ENCODE data around the gene AARS2. TPM values are rescaled to one million over a fixed set of nuclear protein-coding genes. Genes with fewer than 3 reads are reported as not detected.

AARS2 gene
- total RNA-seq, 1 donor from 2014 or later = 34.3 TPM

DNA sequence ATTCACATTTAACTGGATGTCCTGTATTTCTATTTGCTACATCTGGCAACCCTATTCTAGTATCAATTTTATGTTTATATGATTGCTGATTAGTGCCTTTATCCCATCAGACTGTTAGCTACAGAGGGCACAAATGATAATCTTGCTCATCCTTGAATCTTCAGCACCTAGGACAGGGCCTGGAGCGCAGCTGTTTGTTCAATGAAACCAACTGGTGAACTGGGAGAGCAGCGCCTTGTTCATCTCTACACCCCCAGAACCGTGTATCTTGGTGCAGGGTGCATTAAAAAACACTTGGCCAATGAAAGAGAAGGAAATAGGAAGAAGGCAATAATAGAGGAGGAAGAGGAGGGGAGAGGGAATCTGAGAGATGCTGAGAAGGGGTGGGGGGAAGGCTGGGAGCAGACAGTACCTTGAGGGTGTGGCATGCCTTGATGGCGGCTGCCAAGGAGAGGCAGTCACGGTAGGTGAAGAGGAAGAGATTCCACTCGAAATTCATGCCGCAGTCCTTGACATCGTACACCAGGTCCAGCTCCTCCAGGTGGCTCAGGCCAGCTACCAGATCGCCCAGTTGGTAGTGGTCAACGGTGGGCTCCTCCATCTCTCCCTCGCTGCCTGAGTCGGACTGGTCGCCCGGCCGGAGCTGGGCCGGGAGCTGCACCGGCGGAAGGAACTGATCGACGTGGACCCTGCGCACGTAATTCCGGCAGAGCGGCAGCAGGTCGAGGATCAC, 27.4 kb downstream of the AARS2 start:
- H3K27me3 Mint-ChIP-seq = peaks cover 80% of the 10 kb centered on the region
- TF ChIP-seq, protein P1, sequence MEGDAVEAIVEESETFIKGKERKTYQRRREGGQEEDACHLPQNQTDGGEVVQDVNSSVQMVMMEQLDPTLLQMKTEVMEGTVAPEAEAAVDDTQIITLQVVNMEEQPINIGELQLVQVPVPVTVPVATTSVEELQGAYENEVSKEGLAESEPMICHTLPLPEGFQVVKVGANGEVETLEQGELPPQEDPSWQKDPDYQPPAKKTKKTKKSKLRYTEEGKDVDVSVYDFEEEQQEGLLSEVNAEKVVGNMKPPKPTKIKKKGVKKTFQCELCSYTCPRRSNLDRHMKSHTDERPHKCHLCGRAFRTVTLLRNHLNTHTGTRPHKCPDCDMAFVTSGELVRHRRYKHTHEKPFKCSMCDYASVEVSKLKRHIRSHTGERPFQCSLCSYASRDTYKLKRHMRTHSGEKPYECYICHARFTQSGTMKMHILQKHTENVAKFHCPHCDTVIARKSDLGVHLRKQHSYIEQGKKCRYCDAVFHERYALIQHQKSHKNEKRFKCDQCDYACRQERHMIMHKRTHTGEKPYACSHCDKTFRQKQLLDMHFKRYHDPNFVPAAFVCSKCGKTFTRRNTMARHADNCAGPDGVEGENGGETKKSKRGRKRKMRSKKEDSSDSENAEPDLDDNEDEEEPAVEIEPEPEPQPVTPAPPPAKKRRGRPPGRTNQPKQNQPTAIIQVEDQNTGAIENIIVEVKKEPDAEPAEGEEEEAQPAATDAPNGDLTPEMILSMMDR (conservative IDR thresholded peaks at IDR 0.05) = no peak
- no peak for DNase-seq (ENCODE audit: extremely low spot score, unreplicated experiment)
- H3K27ac Mint-ChIP-seq = no peak overlapping the region
- H3K9me3 Mint-ChIP-seq = no peaks in the 10 kb centered on the region
- no peaks in the 10 kb centered on the region for H3K36me3 Mint-ChIP-seq
- H3K4me1 Mint-ChIP-seq (ENCODE audit: unreplicated experiment) = no peaks in the 10 kb centered on the region
- H3K4me3 Mint-ChIP-seq = no peak overlapping the region

DNA sequence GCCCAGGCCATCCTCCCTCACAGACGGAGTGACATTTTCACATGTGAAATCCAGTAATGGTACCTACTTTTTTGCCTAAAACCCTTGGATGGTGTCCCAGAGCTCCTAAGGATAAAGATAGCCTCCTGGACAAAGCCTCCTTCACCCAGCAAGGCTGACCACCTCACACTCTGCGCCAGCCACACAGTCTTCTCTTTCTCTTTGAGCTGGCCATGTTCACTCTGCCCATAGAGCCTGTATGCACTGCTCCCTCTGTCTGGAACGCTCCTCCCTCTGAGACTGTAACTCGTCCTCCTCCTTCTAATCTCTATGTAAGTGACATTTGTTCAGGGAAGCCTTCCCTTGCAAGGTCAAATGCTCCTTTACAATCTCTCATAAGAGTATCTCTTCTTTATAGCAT, 28.3 kb downstream of the AARS2 start:
- no peak overlapping the region for H3K4me3 Mint-ChIP-seq
- TF ChIP-seq, protein P1 (conservative IDR thresholded peaks at IDR 0.05) = no peak
- DNase-seq (ENCODE audit: extremely low spot score, unreplicated experiment) = no peak
- H3K27me3 Mint-ChIP-seq = peaks cover 81% of the 10 kb centered on the region
- no peaks in the 10 kb centered on the region for H3K9me3 Mint-ChIP-seq
- no peak overlapping the region for H3K27ac Mint-ChIP-seq
- H3K36me3 Mint-ChIP-seq = no peaks in the 10 kb centered on the region
- no peaks in the 10 kb centered on the region for H3K4me1 Mint-ChIP-seq (ENCODE audit: unreplicated experiment)

DNA sequence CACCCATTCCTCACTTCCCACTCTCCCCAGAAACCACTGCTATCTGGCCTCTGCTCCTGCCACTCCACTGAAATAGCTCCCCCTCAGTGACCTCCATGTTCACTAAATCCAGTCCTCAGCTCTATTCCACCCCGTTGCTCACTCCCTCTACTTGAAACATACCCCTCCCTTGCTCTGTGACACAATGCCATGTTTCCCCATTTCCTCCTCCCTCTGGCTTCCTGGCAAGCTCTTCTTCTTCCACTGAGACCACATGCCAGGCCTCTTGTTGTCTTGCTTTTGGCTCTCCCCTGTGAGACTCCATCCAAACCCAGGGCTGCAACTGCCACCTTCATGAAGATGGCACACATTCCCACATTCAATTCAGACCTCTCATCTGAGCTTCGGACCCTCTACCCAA, 29.0 kb downstream of the AARS2 start:
- Mint-ChIP-seq H3K4me1 (ENCODE audit: unreplicated experiment) (no peaks in the 10 kb centered on the region), H3K27me3 (peaks cover 81% of the 10 kb centered on the region), H3K9me3 (no peaks in the 10 kb centered on the region), H3K36me3 (no peaks in the 10 kb centered on the region), H3K4me3 (no peak overlapping the region), H3K27ac (no peak overlapping the region)
- TF ChIP-seq, protein P1 (conservative IDR thresholded peaks at IDR 0.05) = no peak
- DNase-seq (ENCODE audit: extremely low spot score, unreplicated experiment) = no peak

DNA sequence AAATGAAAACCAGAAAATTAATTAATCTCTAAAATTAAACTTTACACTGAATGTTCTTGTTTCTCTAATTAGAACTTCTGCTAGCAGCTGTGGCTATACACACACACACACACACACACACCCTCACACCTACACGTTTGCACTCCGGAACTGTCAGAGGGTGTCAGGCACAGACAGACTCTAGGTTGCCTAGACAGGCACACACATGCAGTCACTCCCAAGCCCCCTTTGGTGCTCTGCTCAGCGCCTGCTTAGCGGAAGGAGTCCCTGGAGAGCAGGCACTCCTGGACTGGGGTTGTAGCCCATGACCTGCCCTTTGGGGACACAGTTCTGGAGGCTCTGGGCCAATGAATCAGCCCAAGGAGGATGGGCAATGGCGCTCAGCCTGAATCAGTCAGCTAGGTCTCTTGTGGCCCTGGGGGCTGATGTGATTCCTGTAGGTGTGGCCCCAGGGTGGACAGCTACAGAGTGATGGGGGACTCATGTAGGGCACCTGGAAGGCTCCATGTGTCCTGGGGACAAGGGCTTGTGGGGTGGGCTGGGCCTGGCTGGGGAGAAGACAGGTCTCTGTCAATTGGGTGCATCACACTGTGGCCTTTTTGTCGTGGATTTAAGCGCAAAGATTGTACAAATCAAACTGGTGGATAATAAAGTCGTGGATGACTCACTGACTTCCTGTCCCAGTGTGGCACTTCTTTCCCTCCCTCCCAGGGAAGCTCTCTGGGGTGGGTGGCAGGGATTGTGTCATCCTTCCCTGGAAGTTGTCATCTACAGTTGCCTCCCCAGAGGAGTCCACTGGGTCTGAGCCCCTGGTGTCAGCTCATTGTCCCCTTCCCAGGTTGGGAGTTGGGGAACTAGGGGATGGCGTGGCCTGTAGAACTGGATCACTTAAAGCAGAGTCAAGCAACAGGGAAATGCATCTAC, 34.1 kb downstream of the AARS2 start:
- Mint-ChIP-seq H3K36me3 (no peaks in the 10 kb centered on the region), H3K4me3 (no peak overlapping the region), H3K4me1 (ENCODE audit: unreplicated experiment) (no peaks in the 10 kb centered on the region), H3K27me3 (peaks cover 66% of the 10 kb centered on the region), H3K9me3 (no peaks in the 10 kb centered on the region), H3K27ac (no peak overlapping the region)
- TF ChIP-seq, protein P1 (conservative IDR thresholded peaks at IDR 0.05) = no peak
- DNase-seq (ENCODE audit: extremely low spot score, unreplicated experiment) = no peak

DNA sequence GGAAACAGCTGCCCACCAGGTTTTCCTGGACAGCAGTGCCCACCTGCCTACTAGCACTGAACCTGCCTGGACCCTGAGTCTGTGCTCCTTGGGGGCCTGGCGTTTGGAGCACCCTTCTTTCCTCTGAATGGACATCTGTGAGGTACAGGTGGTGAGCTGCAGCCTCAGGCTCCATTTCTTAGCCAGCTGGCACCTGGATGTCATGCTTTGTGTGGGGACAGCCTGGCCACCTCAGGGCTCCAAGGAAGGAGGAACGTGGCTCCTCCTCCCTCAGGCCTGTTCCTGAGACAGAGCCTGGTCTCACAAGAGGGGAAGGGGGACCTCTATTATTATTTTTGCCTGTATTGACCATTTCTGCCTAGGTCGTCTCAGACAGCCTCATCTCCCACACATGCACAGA, 34.8 kb downstream of the AARS2 start:
- TF ChIP-seq, protein P1 (conservative IDR thresholded peaks at IDR 0.05) = no peak
- Mint-ChIP-seq H3K27ac (no peak overlapping the region), H3K36me3 (no peaks in the 10 kb centered on the region), H3K4me1 (ENCODE audit: unreplicated experiment) (no peaks in the 10 kb centered on the region), H3K4me3 (no peak overlapping the region), H3K27me3 (peaks cover 63% of the 10 kb centered on the region), H3K9me3 (no peaks in the 10 kb centered on the region)
- DNase-seq (ENCODE audit: extremely low spot score, unreplicated experiment) = no peak

Data from type B pancreatic cell (in vitro differentiated cells).